ENCODE results near the gene CHCHD4. TPM values are rescaled to one million over a fixed set of nuclear protein-coding genes. Genes with fewer than 3 reads are reported as not detected.
"Not testable (repeated sequence)": the region's sequence is repeated elsewhere in the genome, so short reads cannot be mapped to it uniquely, and the experiment has no call there.

Gene CHCHD4
- total RNA-seq, 1 donor from 2014 or later, result 23.0 TPM

GRCh38 chr3:14093831-14094230, 30.8 kb downstream of the CHCHD4 start:
- DNase-seq (ENCODE audit: low spot score), result no peak
- intact Hi-C loops (cut with DNase I), result no loop called here

GRCh38 chr3:14092464-14092863, 32.2 kb downstream of the CHCHD4 start:
- intact Hi-C loops (cut with DNase I), result no loop called here
- DNase-seq (ENCODE audit: low spot score), result no peak

- intact Hi-C loops (cut with DNase I); DNase-seq (ENCODE audit: low spot score): not testable (repeated sequence)
Observed at GRCh38 chr3:14091959-14092358, 32.7 kb downstream of the CHCHD4 start.

GRCh38 chr3:14087461-14087860, 37.2 kb downstream of the CHCHD4 start:
- DNase-seq (ENCODE audit: low spot score); intact Hi-C loops (cut with DNase I): not testable (repeated sequence)

- DNase-seq (ENCODE audit: low spot score), result no peak
- intact Hi-C loops (cut with DNase I), result no loop called here
Observed at GRCh38 chr3:14082108-14082657, 42.5 kb downstream of the CHCHD4 start.

- intact Hi-C loops (cut with DNase I), result no loop called here
Observed at GRCh38 chr3:14077310-14077709, 47.4 kb downstream of the CHCHD4 start.

GRCh38 chr3:14075233-14075632, 49.4 kb downstream of the CHCHD4 start:
- DNase-seq (ENCODE audit: low spot score); intact Hi-C loops (cut with DNase I): not testable (repeated sequence)

More at GRCh38 chr3:14077310-14077709, 47.4 kb downstream of the CHCHD4 start:
- no peak for DNase-seq (ENCODE audit: low spot score)

- intact Hi-C loops (cut with DNase I), result no loop called here
- no peak for DNase-seq (ENCODE audit: low spot score)
Observed at GRCh38 chr3:14064910-14065309, 59.8 kb downstream of the CHCHD4 start.

- intact Hi-C loops (cut with DNase I), result no loop called here
- DNase-seq (ENCODE audit: low spot score), result no peak
Observed at GRCh38 chr3:14063152-14063551, 61.5 kb downstream of the CHCHD4 start.

Other genes starting within 250 kb of the CHCHD4 start
- gene WNT7A, start 244.8 kb downstream of the CHCHD4 start, total RNA-seq, result not detected
- gene TMEM43, start 182 bp upstream of the CHCHD4 start, total RNA-seq, result 62.0 TPM
- 16.7 TPM for gene XPC, start 53.7 kb upstream of the CHCHD4 start, total RNA-seq
- 13.2 TPM for gene LSM3, start 53.9 kb upstream of the CHCHD4 start, total RNA-seq

Measured in cardiac septum (tissue), 1 donor.